Stimulated activated naive CD4-positive, alpha-beta T cell (primary cell): ENCODE data around the gene GRIN2C.

ENCODE experiments used
- DNase-seq, 6 experiments: peaks; one replicate each; lab custom pipeline; 2025; lab: John Stamatoyannopoulos, UW

Gene GRIN2C

DNA sequence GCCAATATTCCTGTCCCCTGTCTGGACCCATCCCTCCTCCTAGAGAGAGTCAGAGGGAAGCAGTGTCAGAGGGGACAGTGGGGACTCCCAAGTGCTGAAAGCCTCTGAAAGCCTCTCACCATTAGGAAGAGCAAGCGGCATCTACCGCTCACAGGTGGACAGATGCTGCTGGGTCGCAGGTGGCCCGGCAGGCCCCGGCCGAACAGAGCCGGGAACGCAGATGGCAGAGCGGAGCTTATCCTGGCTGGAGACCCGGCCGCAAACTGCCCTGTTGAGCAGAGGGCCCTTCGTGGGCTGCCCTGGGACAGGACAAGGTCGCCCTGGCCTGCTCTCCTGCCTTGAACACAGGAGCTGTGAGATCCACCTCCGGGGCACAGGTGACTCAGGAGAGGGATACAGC lies 60.6 kb downstream of the GRIN2C start:
- no peak for DNase-seq

GRCh38 chr17:74798239-74798707 lies 61.4 kb downstream of the GRIN2C start:
- no peak for DNase-seq

DNA sequence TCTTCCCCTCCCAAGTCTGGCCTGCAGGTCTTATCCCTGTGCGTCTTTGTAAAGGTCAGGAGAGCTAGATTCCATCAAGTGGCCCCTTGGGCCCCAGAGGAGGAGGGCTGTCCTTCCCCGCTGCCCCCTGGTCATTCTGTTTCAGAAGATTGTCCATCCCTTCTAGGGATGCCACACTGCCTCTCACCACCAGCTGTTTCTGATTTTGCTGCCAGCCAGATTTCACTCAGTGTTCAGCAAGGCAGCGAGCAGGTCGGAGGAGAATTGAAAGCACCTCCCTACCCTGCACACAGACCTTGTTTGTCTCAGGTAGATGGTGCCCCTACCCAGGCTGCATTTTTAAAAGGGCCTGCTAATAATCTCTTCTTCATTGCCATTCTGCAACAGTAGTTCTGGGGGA lies 61.9 kb downstream of the GRIN2C start:
- no peak for DNase-seq

DNA sequence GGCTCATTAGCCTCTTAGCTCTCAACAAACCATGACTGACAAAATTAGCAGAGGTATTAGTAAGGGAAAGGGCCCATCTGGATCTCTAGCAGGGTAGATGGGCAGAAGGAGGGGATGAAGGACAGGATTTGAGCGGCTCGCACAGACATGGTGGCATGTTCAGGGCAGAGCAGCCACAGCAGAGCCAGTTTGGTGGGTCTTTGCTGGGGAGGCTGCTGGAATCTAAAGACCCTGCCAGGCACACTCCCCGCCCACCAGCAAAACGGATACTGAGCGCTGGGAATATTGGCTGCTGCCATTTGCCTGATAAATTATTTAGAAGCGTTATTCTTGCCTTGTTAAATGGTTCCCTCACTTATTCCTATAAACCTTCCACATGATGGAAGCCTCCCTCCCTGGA lies 62.8 kb downstream of the GRIN2C start:
- no peak for DNase-seq

DNA sequence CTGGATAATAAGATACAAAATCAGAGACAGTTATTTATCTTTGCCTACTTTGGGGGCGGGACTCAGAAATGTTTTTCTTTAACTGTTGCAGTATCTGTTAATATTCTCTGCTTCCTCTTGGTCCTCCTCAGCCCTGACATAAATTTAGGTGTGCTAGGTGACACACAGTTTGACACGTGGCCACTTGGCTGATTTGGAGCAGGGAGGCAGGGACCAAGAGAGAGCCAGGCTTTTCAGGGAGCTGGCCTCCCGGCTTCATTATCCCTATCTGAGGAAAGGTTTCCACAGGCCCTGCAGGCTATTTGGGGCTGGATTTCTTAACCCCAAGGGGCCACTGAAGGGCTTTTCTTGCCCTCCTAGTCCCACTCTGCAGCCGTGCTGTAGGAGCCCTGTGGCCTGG lies 63.5 kb downstream of the GRIN2C start:
- no peak for DNase-seq

- DNase-seq, result no peak
These were observed 64.2 kb downstream of the GRIN2C start for GRCh38 chr17:74795327-74796020.

DNA sequence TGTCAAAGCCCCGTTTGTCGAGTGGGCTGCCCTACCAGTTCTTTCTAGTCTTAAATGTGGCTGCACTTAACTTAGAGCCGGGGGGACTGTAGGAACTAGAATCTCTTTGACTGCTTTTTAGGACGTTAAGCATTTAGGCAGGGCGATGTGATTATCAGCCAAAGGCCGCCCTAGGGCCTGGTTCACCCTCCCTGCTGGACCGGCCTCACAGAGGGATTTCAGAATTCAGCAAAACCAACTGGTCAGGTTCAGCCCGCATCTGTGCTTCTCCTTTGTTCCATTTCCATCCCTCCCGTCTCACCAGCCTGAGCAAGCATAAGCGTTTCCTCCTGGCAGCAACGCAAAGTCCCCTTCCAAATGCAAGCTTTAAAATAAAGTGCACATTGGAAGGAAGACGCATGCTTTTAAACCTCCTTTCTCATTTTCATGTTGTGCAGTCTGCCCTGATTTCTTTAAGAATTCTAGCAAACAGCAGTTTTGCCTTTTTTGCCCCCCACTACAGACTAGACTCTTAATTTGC lies 67.0 kb downstream of the GRIN2C start:
- DNase-seq, result no peak
